IMR-90 (cell line): Measurements from ENCODE around the gene ACACB. TPM values are rescaled to one million over a fixed set of nuclear protein-coding genes. Genes with fewer than 3 reads are reported as not detected.

Experiments
- ATAC-seq: fragments of 200-7000 bp; cut with Tn5 transposase; 2 replicates; pipeline ENCODE4 v1.9.1; 2020; ENCODE audit warnings: low read depth, mild to moderate bottlenecking, moderate library complexity
- BruUV-seq: library from RNA; stranded (reverse); fragments of 400-500 nt; replicated peaks from 2 replicates; lab custom pipeline; 2021; lab: Mats Ljungman, UMichigan
- CTCF ChIA-PET: fragments of 300-600 bp; formaldehyde crosslinking; extraction: SDS; loops from one replicate; lab custom pipeline; 2021; ENCODE audit warnings: antibody characterized with exemption; lab: Yijun Ruan, JAX
- POLR2A ChIA-PET: fragments of 300-600 bp; sonication (Branson Sonifier 250); formaldehyde crosslinking; loops from one replicate; lab custom pipeline; 2022; ENCODE audit warnings: antibody characterized with exemption; ENCODE audit not compliant: unreplicated experiment; lab: Charles Lee
- DNase-seq: peaks from one replicate; pipeline ENCODE4 v3.0.0; 2013
- H2AFZ ChIP-seq: replicated peaks from 2 replicates; pipeline ENCODE3; 2013; ENCODE audit warnings: low read length, mild to moderate bottlenecking; ENCODE audit not compliant: poor library complexity
- H2AK5ac ChIP-seq: 2 replicates; pipeline ENCODE4 v1.6.1; 2013; ENCODE audit warnings: low read depth, low read length, inconsistent platforms
- H2AK9ac ChIP-seq: replicated peaks from 2 replicates; pipeline ENCODE3; 2013; ENCODE audit warnings: mild to moderate bottlenecking, low read depth, low read length, moderate library complexity; ENCODE audit not compliant: poor library complexity
- H2BK120ac ChIP-seq: 2 replicates; pipeline ENCODE4 v1.6.1; 2013; ENCODE audit warnings: low read depth, low read length, inconsistent platforms
- H2BK15ac ChIP-seq: 3 replicates; pipeline ENCODE4 v1.6.1; 2013; ENCODE audit warnings: low read depth, low read length, inconsistent platforms
- H2BK20ac ChIP-seq: 2 replicates; pipeline ENCODE4 v1.6.1; 2013; ENCODE audit warnings: low read depth, mild to moderate bottlenecking, inconsistent platforms, low read length, moderate library complexity
- H2BK5ac ChIP-seq: 2 replicates; pipeline ENCODE4 v1.6.1; 2013; ENCODE audit warnings: mild to moderate bottlenecking, low read depth, low read length, inconsistent platforms; ENCODE audit not compliant: poor library complexity, severe bottlenecking
- H3K14ac ChIP-seq: replicated peaks from 2 replicates; pipeline ENCODE4 v1.6.1; 2013; ENCODE audit warnings: low read depth, low read length, inconsistent platforms
- H3K18ac ChIP-seq: 2 replicates; pipeline ENCODE4 v1.6.1; 2013; ENCODE audit warnings: low read depth, low read length, control low read depth
- H3K23ac ChIP-seq: 2 replicates; pipeline ENCODE4 v1.6.1; 2013; ENCODE audit warnings: low read depth, low read length, inconsistent platforms
- H3K27ac ChIP-seq: 2 replicates; pipeline ENCODE4 v1.5.1; 2013; ENCODE audit warnings: mild to moderate bottlenecking, control low read depth, low read length; ENCODE audit not compliant: insufficient read depth
- H3K27me3 ChIP-seq: 2 replicates; pipeline ENCODE4 v1.6.1; 2013; ENCODE audit warnings: low read length; ENCODE audit not compliant: control insufficient read depth, insufficient read depth
- H3K36me3 ChIP-seq: 2 replicates; pipeline ENCODE4 v1.6.1; 2013; ENCODE audit warnings: low read length, mixed read lengths; ENCODE audit not compliant: control insufficient read depth, insufficient read depth
- H3K4ac ChIP-seq: 2 replicates; pipeline ENCODE4 v1.6.1; 2013; ENCODE audit warnings: low read depth, low read length, inconsistent platforms
- H3K4me1 ChIP-seq: 2 replicates; pipeline ENCODE4 v1.6.1; 2013; ENCODE audit warnings: low read length, mixed read lengths; ENCODE audit not compliant: control insufficient read depth, insufficient read depth
- H3K4me2 ChIP-seq: 2 replicates; pipeline ENCODE4 v1.6.1; 2013; ENCODE audit warnings: low read depth, mild to moderate bottlenecking, control low read depth, low read length, moderate library complexity
- H3K4me3 ChIP-seq: 2 replicates; pipeline ENCODE4 v1.5.1; 2013; ENCODE audit warnings: low read depth, mild to moderate bottlenecking, control low read depth, low read length, moderate library complexity; ENCODE audit not compliant: insufficient read depth
- H3K56ac ChIP-seq: 2 replicates; pipeline ENCODE4 v1.6.1; 2013; ENCODE audit warnings: low read length, inconsistent platforms; ENCODE audit not compliant: insufficient read depth; ENCODE audit errors: extremely low read depth
- H3K79me1 ChIP-seq, 2 experiments: 2 replicates each; pipeline ENCODE4 v1.6.1; 2013; ENCODE audit warnings: low read length in 2 of 2, inconsistent platforms in 1 of 2, low read depth in 1 of 2
- H3K9ac ChIP-seq: 2 replicates; pipeline ENCODE4 v1.6.1; 2013; ENCODE audit warnings: low read depth, low read length, control low read depth
- H3K9me1 ChIP-seq: 2 replicates; pipeline ENCODE4 v1.6.1; 2013; ENCODE audit warnings: low read length, inconsistent platforms; ENCODE audit not compliant: insufficient read depth
- H3K9me3 ChIP-seq: 2 replicates; pipeline ENCODE4 v1.6.1; 2013; ENCODE audit warnings: low read length; ENCODE audit not compliant: control insufficient read depth, insufficient read depth
- H4K20me1 ChIP-seq: 2 replicates; pipeline ENCODE4 v1.6.1; 2013; ENCODE audit warnings: low read length, inconsistent platforms; ENCODE audit not compliant: insufficient read depth
- H4K5ac ChIP-seq: 2 replicates; pipeline ENCODE4 v1.6.1; 2013; ENCODE audit warnings: mild to moderate bottlenecking, low read depth, low read length, control low read depth
- H4K8ac ChIP-seq, 2 experiments: 2 replicates each; pipeline ENCODE4 v1.6.1; 2013; ENCODE audit warnings: low read depth in 2 of 2, low read length in 2 of 2, control low read depth in 1 of 2, inconsistent platforms in 1 of 2
- H4K91ac ChIP-seq: 2 replicates; pipeline ENCODE4 v1.6.1; 2013; ENCODE audit warnings: low read depth, low read length, inconsistent platforms; ENCODE audit not compliant: insufficient read depth
- RFX5 ChIP-seq: IDR thresholded peaks from 2 replicates; pipeline ENCODE4 v1.8.0; 2012; ENCODE audit warnings: low read depth, mild to moderate bottlenecking, low read length, moderate library complexity
- WGBS, 2 experiments: methylation state at CpG; one replicate each; pipeline versions ENCODE4 v1.1.5 to v1.1.7; 2013; ENCODE audit warnings: missing lambda C conversion rate in 2 of 2; ENCODE audit not compliant: insufficient read length in 1 of 2; ENCODE audit errors: extremely low coverage in 2 of 2; 5-methylcytosine and 5-hydroxymethylcytosine counted together
- dilution Hi-C: fragments of 300-500 bp; cut with HindIII; formaldehyde crosslinking; loops from one replicate; pipeline ENCODE4 v1.14.3; 2018; ENCODE audit warnings: low sequenced_read_pairs; ENCODE audit not compliant: unreplicated experiment
- in situ Hi-C: fragments of 300-500 bp; cut with MboI; formaldehyde crosslinking; loops from 3 replicates; pipeline ENCODE4 v1.14.3; 2019; ENCODE audit warnings: low sequenced_read_pairs, inconsistent platforms, mixed read lengths
- intact Hi-C: fragments of 100-400 bp; cut with micrococcal nuclease; formaldehyde crosslinking; loops from 2 replicates; pipeline ENCODE4 v1.10.0; 2022
- polyA plus RNA-seq, 3 experiments: library from polyadenylated mRNA; depleted of rRNA; stranded (reverse); fragments of >200 nt; gene quantifications; 2 replicates each; pipeline ENCODE4 v1.2.3, GENCODE V29; 2012; ENCODE audit warnings: low replicate concordance in 1 of 3
- total RNA-seq: library from RNA; depleted of rRNA; stranded (reverse); fragments of >200 nt; gene quantifications from 2 replicates; pipeline ENCODE4 v1.2.3, GENCODE V29; 2012

Gene ACACB
- total and polyA plus RNA-seq, 2 of the 4 experiments (the other 2 are of a cell fraction) = 2.0 to 2.1 TPM

- CTCF ChIA-PET = no interaction called here
- POLR2A ChIA-PET = no interaction called here
- intact Hi-C loops = no loop called here
Measured at GRCh38 chr12:109203480-109203879, 87.1 kb downstream of the ACACB start.

More at GRCh38 chr12:109203480-109203879, 87.1 kb downstream of the ACACB start:
- no TSS peak for BruUV-seq
- Histone ChIP-seq H3K56ac (no peak overlapping the region), H4K5ac (no peak overlapping the region), H3K9me3 (no peaks in the 10 kb centered on the region), H2AFZ (no peak overlapping the region), H2AK9ac (no peak overlapping the region), H3K4ac (no peak overlapping the region), H3K4me1 (no peaks in the 10 kb centered on the region), H3K36me3 (peaks cover 10% of the 10 kb centered on the region; the same call in 1 of the 2 replicates), H4K8ac (no peak overlapping the region), H3K4me2 (no peak overlapping the region), H3K27me3 (no peaks in the 10 kb centered on the region), H3K79me1 (no peaks in the 10 kb centered on the region), H4K91ac (no peak overlapping the region), H2BK120ac (no peak overlapping the region), H3K9ac (no peak overlapping the region), H3K18ac (no peak overlapping the region), H3K27ac (no peak overlapping the region), H2AK5ac (no peak overlapping the region), H3K9me1 (no peaks in the 10 kb centered on the region), H3K4me3 (no peak overlapping the region), H3K14ac (no peak overlapping the region), H4K20me1 (no peaks in the 10 kb centered on the region), H3K23ac (no peak overlapping the region), H2BK15ac (no peak overlapping the region), H2BK5ac (no peak overlapping the region), H2BK20ac (no peak overlapping the region)
- DNase-seq (no peak), ATAC-seq (no peak)
- in situ Hi-C loops = no loop called here
- WGBS, 2 experiments = 80% methylated on average over 1 of the region's 8 CpGs; no CpG with 5 or more reads in 1 of the 2 experiments
- TF ChIP-seq RFX5 = no peak
- dilution Hi-C loops = no loop called here
